ENCODE measurements around the gene SLU7. TPM values are rescaled to one million over a fixed set of nuclear protein-coding genes. Genes with fewer than 3 reads are reported as not detected.

The SLU7 gene
- total RNA-seq, 2 experiments from 2014 or later = 99.9 to 106 TPM

- Mint-ChIP-seq H3K36me3 (ENCODE audit: low read depth) (no peaks in the 10 kb centered on the region), H3K27me3 (peaks cover 71% of the 10 kb centered on the region), H3K4me3 (no peak overlapping the region), H3K27ac (no peak overlapping the region), H3K4me1 (ENCODE audit: low read depth) (no peaks in the 10 kb centered on the region), H3K9me3 (no peaks in the 10 kb centered on the region)
- ATAC-seq (ENCODE audit: poor library complexity) (no peak), DNase-seq (no peak)
- H3K27me3 ChIP-seq (ENCODE audit: control insufficient read depth in 1 of 2, insufficient read depth in 2 of 2, low read length in 2 of 2) = peaks cover 11 to 24% of the 10 kb centered on the region in 2 experiments
- no peaks in the 10 kb centered on the region for H3K9me3 ChIP-seq (ENCODE audit: control insufficient read depth in 1 of 2, insufficient read depth in 1 of 2, low read length in 2 of 2)
- ChIA-PET CTCF (interaction anchor here (1.2 kb wide), 1 partner anchor 354 kb away, joined by 4 read pairs; no protein-coding TSS in a partner anchor), POLR2A (no interaction called here)
- no peak overlapping the region for H3K27ac ChIP-seq (ENCODE audit: low read depth in 1 of 2, low read length in 2 of 2)
- H3K4me3 ChIP-seq (ENCODE audit: low read length) = no peak overlapping the region
- no peaks in the 10 kb centered on the region for H3K4me1 ChIP-seq (ENCODE audit: insufficient read depth, low read length)
- TF ChIP-seq CTCF (IDR thresholded peaks at IDR 0.05) = no peak
- intact Hi-C loops (cut with DNase I, micrococcal nuclease) = no loop called here
- H3K36me3 ChIP-seq (ENCODE audit: insufficient read depth, low read length) = no peaks in the 10 kb centered on the region
Observed at GRCh38 chr5:160376416-160376815, 42.5 kb downstream of the SLU7 start.

DNA sequence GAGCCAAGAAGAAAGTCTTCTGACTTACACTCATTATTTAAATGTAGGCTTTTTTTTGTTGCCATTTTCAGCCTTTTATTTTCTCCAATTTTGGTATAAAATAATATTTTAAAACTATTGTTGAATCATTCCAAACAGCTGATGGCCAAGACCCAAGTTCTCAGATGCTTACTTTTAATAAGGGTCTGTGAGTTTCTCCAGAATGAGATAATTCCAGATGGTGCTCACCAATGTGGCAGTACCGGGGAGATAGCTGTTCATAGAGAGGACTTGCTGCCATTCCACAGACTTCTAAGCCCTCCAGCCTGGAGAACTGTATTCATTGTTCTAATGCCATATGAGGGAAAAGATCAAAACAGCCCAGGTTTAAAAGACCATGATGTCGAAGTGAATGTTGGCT lies 43.2 kb downstream of the SLU7 start:
- no peaks in the 10 kb centered on the region for H3K9me3 Mint-ChIP-seq
- ATAC-seq (ENCODE audit: poor library complexity) = no peak
- intact Hi-C loops (cut with DNase I, micrococcal nuclease) = no loop called here
- POLR2A ChIA-PET = no interaction called here
- no peaks in the 10 kb centered on the region for H3K4me1 ChIP-seq (ENCODE audit: insufficient read depth, low read length)
- no peaks in the 10 kb centered on the region for H3K36me3 Mint-ChIP-seq (ENCODE audit: low read depth)
- peaks cover 3% of the 10 kb centered on the region for H3K4me1 Mint-ChIP-seq (ENCODE audit: low read depth)
- no peak for DNase-seq
- no peak overlapping the region for H3K27ac ChIP-seq (ENCODE audit: low read depth in 1 of 2, low read length in 2 of 2)
- TF ChIP-seq CTCF (IDR thresholded peaks at IDR 0.05) = no peak
- H3K36me3 ChIP-seq (ENCODE audit: insufficient read depth, low read length) = no peaks in the 10 kb centered on the region
- CTCF ChIA-PET = interaction anchor here (1.2 kb wide), 1 partner anchor 354 kb away, joined by 4 read pairs; no protein-coding TSS in a partner anchor
- no peak overlapping the region for H3K27ac Mint-ChIP-seq
- peaks cover 78% of the 10 kb centered on the region for H3K27me3 Mint-ChIP-seq
- H3K27me3 ChIP-seq (ENCODE audit: control insufficient read depth in 1 of 2, insufficient read depth in 2 of 2, low read length in 2 of 2) = peaks cover 13 to 30% of the 10 kb centered on the region in 2 experiments
- H3K9me3 ChIP-seq (ENCODE audit: control insufficient read depth in 1 of 2, insufficient read depth in 1 of 2, low read length in 2 of 2) = no peaks in the 10 kb centered on the region
- no peak overlapping the region for H3K4me3 ChIP-seq (ENCODE audit: low read length)
- H3K4me3 Mint-ChIP-seq = no peak overlapping the region

GRCh38 chr5:160375166-160375565 lies 43.7 kb downstream of the SLU7 start:
- H3K4me3 ChIP-seq (ENCODE audit: low read length) = no peak overlapping the region
- H3K4me1 Mint-ChIP-seq (ENCODE audit: low read depth) = peaks cover 5% of the 10 kb centered on the region
- no peaks in the 10 kb centered on the region for H3K9me3 Mint-ChIP-seq
- POLR2A ChIA-PET = no interaction called here
- peaks cover 5% of the 10 kb centered on the region for H3K4me1 ChIP-seq (ENCODE audit: insufficient read depth, low read length)
- H3K27me3 Mint-ChIP-seq = peaks cover 78% of the 10 kb centered on the region
- H3K27ac Mint-ChIP-seq = no peak overlapping the region
- CTCF ChIA-PET = no interaction called here
- H3K36me3 Mint-ChIP-seq (ENCODE audit: low read depth) = no peaks in the 10 kb centered on the region
- TF ChIP-seq CTCF (IDR thresholded peaks at IDR 0.05) = no peak
- peaks cover 18 to 35% of the 10 kb centered on the region in 2 experiments for H3K27me3 ChIP-seq (ENCODE audit: control insufficient read depth in 1 of 2, insufficient read depth in 2 of 2, low read length in 2 of 2)
- ATAC-seq (ENCODE audit: poor library complexity) (no peak), DNase-seq (no peak)
- intact Hi-C loops (cut with DNase I, micrococcal nuclease) = no loop called here
- H3K9me3 ChIP-seq (ENCODE audit: control insufficient read depth in 1 of 2, insufficient read depth in 1 of 2, low read length in 2 of 2) = peaks cover 0 to 4% of the 10 kb centered on the region in 2 experiments
- H3K27ac ChIP-seq (ENCODE audit: low read depth in 1 of 2, low read length in 2 of 2) = no peak overlapping the region
- H3K4me3 Mint-ChIP-seq = no peak overlapping the region
- no peaks in the 10 kb centered on the region for H3K36me3 ChIP-seq (ENCODE audit: insufficient read depth, low read length)

Measured in CD4-positive, alpha-beta T cell (primary cell).